Fibroblast of lung (primary cell): ENCODE results near the gene MACROH2A2.

Experiments
- CTCF ChIP-seq, 2 donors: IDR thresholded peaks in 1 of 2; conservative IDR thresholded peaks in 1 of 2; 1 replicate in 1 of 2; 2 replicates in 1 of 2; pipeline ENCODE4 v1.5.1; 2011 to 2012; ENCODE audit warnings: low read length in 2 of 2, control low read depth in 1 of 2, inconsistent platforms in 1 of 2, low read depth in 1 of 2, mild to moderate bottlenecking in 1 of 2
- EZH2 ChIP-seq: IDR thresholded peaks from 2 replicates; pipeline ENCODE4 v1.5.1; 2012; ENCODE audit warnings: low read length, control low read depth, mild to moderate bottlenecking; ENCODE audit errors: missing control alignments

DNA sequence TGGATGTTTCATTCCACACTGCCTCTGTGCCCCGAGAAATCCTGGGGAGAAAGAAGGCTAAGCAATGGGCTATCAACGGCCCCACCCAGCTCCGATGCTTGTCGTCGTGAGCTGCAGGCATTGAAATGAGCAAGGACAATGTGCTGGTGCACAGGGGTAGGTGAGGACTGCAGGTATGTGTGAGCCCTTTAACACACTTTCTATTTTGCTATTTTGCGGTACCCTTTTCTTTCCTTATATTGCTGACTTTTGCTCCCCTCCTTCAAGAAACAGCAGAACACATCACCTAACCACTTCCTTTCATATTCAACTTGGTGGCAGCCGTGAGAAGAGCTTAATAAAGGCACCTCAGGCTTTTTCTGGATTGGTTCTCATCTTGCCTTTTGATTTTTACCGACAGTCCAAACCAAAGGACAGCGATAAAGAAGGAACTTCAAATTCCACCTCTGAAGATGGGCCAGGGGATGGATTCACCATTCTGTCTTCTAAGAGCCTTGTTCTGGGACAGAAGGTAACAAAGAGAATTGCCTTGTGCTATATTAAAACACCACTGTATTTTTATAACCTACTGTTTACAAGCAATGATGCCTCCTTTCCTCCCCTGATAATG is 40.8 kb downstream of the MACROH2A2 start:
- TF ChIP-seq EZH2 (no peak), CTCF (conservative IDR thresholded peaks at IDR 0.05 in 1 of 2, IDR thresholded peaks at IDR 0.05 in 1 of 2; ENCODE audit: low read depth in 1 of 2, low read length in 2 of 2) (no peak)
